Ovary (tissue), 9 donors: ENCODE measurements around the gene POLK. TPM values are rescaled to one million over a fixed set of nuclear protein-coding genes. Genes with fewer than 3 reads are reported as not detected.

Experiments used
- DNase-seq, 5 donors: peaks; one replicate each; pipeline ENCODE4 v3.0.0-alpha.2; 2019 to 2020
- H3K27ac ChIP-seq, 2 donors: fragments of 200-600 bp; one replicate each; pipeline versions ENCODE4 v1.5.1 to v1.8.0; 2019 to 2022
- H3K27me3 ChIP-seq: fragments of 200-600 bp; one replicate; pipeline ENCODE4 v1.8.0; 2022
- H3K36me3 ChIP-seq: fragments of 200-600 bp; sonication (generic); one replicate; pipeline ENCODE4 v1.5.1; 2019
- H3K4me1 ChIP-seq: one replicate; pipeline ENCODE4 v1.8.1; 2013; ENCODE audit warnings: mild to moderate bottlenecking, moderate library complexity; ENCODE audit not compliant: insufficient read depth
- H3K4me3 ChIP-seq: fragments of 200-600 bp; sonication (generic); one replicate; pipeline ENCODE4 v1.5.1; 2017
- H3K9me3 ChIP-seq, 2 donors: fragments of 200-600 bp in 1 of 2; sonication (generic) in 1 of 2; one replicate each; pipeline versions ENCODE4 v1.5.1 to v1.8.1; 2013 to 2019; ENCODE audit warnings: mild to moderate bottlenecking in 1 of 2, moderate library complexity in 1 of 2
- CTCF ChIP-seq, 3 donors: fragments of 450-650 bp in 2 of 3; fragments of 200-600 bp in 1 of 3; IDR thresholded peaks; one replicate each; pipeline versions ENCODE4 v1.5.1 to v1.8.0; 2016 to 2022; ENCODE audit warnings: antibody characterized with exemption in 3 of 3, mild to moderate bottlenecking in 1 of 3
- EP300 ChIP-seq: sonication (generic); formaldehyde crosslinking; IDR thresholded peaks from one replicate; pipeline ENCODE4 v1.6.1; 2017; ENCODE audit warnings: antibody characterized with exemption
- POLR2A ChIP-seq: fragments of 450-650 bp; IDR thresholded peaks from one replicate; pipeline ENCODE4 v1.6.1; 2017; ENCODE audit warnings: antibody characterized with exemption, mild to moderate bottlenecking, moderate library complexity
- WGBS, 3 donors: extraction: QIAGEN DNeasy Blood & Tissue Kit in 1 of 3; methylation state at CpG; one replicate each; pipeline versions ENCODE4 v1.1.5 to v1.1.7; 2013 to 2017; 5-methylcytosine and 5-hydroxymethylcytosine counted together
- intact Hi-C, 4 donors: fragments of 100-400 bp; cut with DNase I; formaldehyde crosslinking; loops; one replicate each; pipeline versions ENCODE4 v1.11.0 to v1.15.1; 2022 to 2023
- polyA plus RNA-seq, 2 donors: library from polyadenylated mRNA; stranded (reverse); fragments of 200-250 nt in 1 of 2; fragments of 350-450 nt in 1 of 2; fragmentation: Illumina TruSeq in 1 of 2; extraction: RNeasy Lipid Tissue Mini Kit (QIAGEN cat#74804) in 1 of 2; gene quantifications; one replicate each; pipeline ENCODE4 v1.2.3, GENCODE V29; 2013 to 2014
- total RNA-seq, 7 donors: library from RNA; depleted of rRNA in 2 of 7; stranded (reverse); fragments of >200 nt in 2 of 7; fragmentation: NEBNext Ultra II Directional in 3 of 7; extraction: Animal tissue kit (Norgen Biotek cat#: 25700) in 3 of 7; gene quantifications; one replicate each; pipeline versions ENCODE4 v1.1.0 to v1.2.4, GENCODE V29; 2016 to 2023
- donor health status: DM: no; HTN: no; CAD: no; lungs with moderate emphysema.
- donor health status: DM: no; HTN: no; CAD: no.
- donor health status: Bipolar disorder and iron deficiency.
- donor health status: DM: yes; HTN: yes; CAD: no.
- donor health status: DM: no; HTN: no; CAD: no.
- donor health status: DM: yes; HTN: yes; CAD: no.

The POLK gene
- total and polyA plus RNA-seq, 9 donors: 9.3 to 41.0 (median 32.4) TPM

GRCh38 chr5:75584641-75585040 lies 73.0 kb downstream of the POLK start:
- TF ChIP-seq POLR2A: no peak
- TF ChIP-seq EP300: no peak
- TF ChIP-seq CTCF (IDR thresholded peaks at IDR 0.05): no peak
- Histone ChIP-seq H3K27ac (no peak overlapping the region), H3K4me3 (no peak overlapping the region), H3K4me1 (no peaks in the 10 kb centered on the region), H3K36me3 (no peaks in the 10 kb centered on the region), H3K9me3 (no peaks in the 10 kb centered on the region), H3K27me3 (no peaks in the 10 kb centered on the region)
- DNase-seq: no peak
- 91 to 95% (median 94%) methylated on average over 2 of the region's 2 CpGs for WGBS, 3 donors
- intact Hi-C loops: no loop called here

GRCh38 chr5:75588666-75589065 lies 77.0 kb downstream of the POLK start:
- WGBS, 3 donors: 27 to 36% (median 35%) methylated on average over 3 of the region's 3 CpGs
- no peak for TF ChIP-seq EP300
- TF ChIP-seq CTCF (IDR thresholded peaks at IDR 0.05): no peak
- no peak for TF ChIP-seq POLR2A
- intact Hi-C loops: no loop called here
- Histone ChIP-seq H3K27ac (no peak overlapping the region), H3K4me3 (no peak overlapping the region), H3K4me1 (no peaks in the 10 kb centered on the region), H3K27me3 (no peaks in the 10 kb centered on the region), H3K9me3 (no peaks in the 10 kb centered on the region), H3K36me3 (no peaks in the 10 kb centered on the region)
- DNase-seq: no peak

GRCh38 chr5:75600535-75600934 lies 88.8 kb downstream of the POLK start:
- no peaks in the 10 kb centered on the region for H3K36me3 ChIP-seq

GRCh38 chr5:75601567-75601966 lies 89.9 kb downstream of the POLK start:
- 96 to 100% (median 96%) methylated on average over 1 of the region's 1 CpG for WGBS, 3 donors
- TF ChIP-seq POLR2A (no peak), EP300 (no peak), CTCF (IDR thresholded peaks at IDR 0.05) (no peak)
- H3K27ac ChIP-seq: no peak overlapping the region
- H3K36me3 ChIP-seq: no peaks in the 10 kb centered on the region
- H3K27me3 ChIP-seq: no peaks in the 10 kb centered on the region
- no peak overlapping the region for H3K4me3 ChIP-seq
- DNase-seq: no peak
- intact Hi-C loops: no loop called here
- H3K4me1 ChIP-seq: no peaks in the 10 kb centered on the region
- H3K9me3 ChIP-seq: no peaks in the 10 kb centered on the region

More at GRCh38 chr5:75600535-75600934, 88.8 kb downstream of the POLK start:
- Histone ChIP-seq H3K4me3 (no peak overlapping the region), H3K4me1 (no peaks in the 10 kb centered on the region), H3K9me3 (no peaks in the 10 kb centered on the region), H3K27ac (no peak overlapping the region), H3K27me3 (no peaks in the 10 kb centered on the region)
- intact Hi-C loops: no loop called here
- no peak for TF ChIP-seq POLR2A
- TF ChIP-seq EP300: no peak
- TF ChIP-seq CTCF (IDR thresholded peaks at IDR 0.05): no peak
- no peak for DNase-seq

GRCh38 chr5:75601996-75602395 lies 90.3 kb downstream of the POLK start:
- Histone ChIP-seq H3K4me3 (no peak overlapping the region), H3K9me3 (no peaks in the 10 kb centered on the region), H3K27ac (no peak overlapping the region), H3K36me3 (no peaks in the 10 kb centered on the region), H3K27me3 (no peaks in the 10 kb centered on the region), H3K4me1 (no peaks in the 10 kb centered on the region)
- no peak for DNase-seq
- TF ChIP-seq EP300: no peak
- TF ChIP-seq POLR2A: no peak
- 92 to 95% (median 93%) methylated on average over 3 of the region's 3 CpGs for whole genome bisulfite sequencing, 3 donors
- intact Hi-C loops: no loop called here
